CD14-positive monocyte (primary cell): ENCODE measurements around the gene TUBGCP5. TPM values are rescaled to one million over a fixed set of nuclear protein-coding genes. Genes with fewer than 3 reads are reported as not detected.
A peak's percentile ranks its signal among the peaks of the same experiment; 100 is the strongest.

ENCODE experiments used
- DNase-seq, 3 donors: peaks; one replicate each; pipeline ENCODE4 v3.0.0-alpha.2; 2011 to 2022
- H2AFZ ChIP-seq: 2 replicates; pipeline ENCODE4 v1.6.0; 2012; ENCODE audit warnings: mild to moderate bottlenecking, low read depth, low read length, inconsistent platforms; ENCODE audit not compliant: insufficient read depth, poor library complexity, severe bottlenecking
- H3K27ac ChIP-seq, 2 donors: 1 replicate in 1 of 2; 2 replicates in 1 of 2; pipeline ENCODE4 v1.5.1; 2012 to 2013; ENCODE audit warnings: low read length in 2 of 2, control low read depth in 1 of 2, inconsistent platforms in 1 of 2, low read depth in 1 of 2, mild to moderate bottlenecking in 1 of 2
- H3K27me3 ChIP-seq, 2 donors: one replicate each; pipeline versions ENCODE4 v1.6.0 to v1.6.1; 2011 to 2013; ENCODE audit warnings: low read length in 2 of 2; ENCODE audit not compliant: control insufficient read depth in 2 of 2, insufficient read depth in 2 of 2
- H3K36me3 ChIP-seq, 2 donors: replicated peaks in 1 of 2; 1 replicate in 1 of 2; 2 replicates in 1 of 2; pipeline versions ENCODE4 v1.5.1 to v1.6.1; 2012 to 2013; ENCODE audit warnings: low read length in 2 of 2, control low read depth in 1 of 2, inconsistent platforms in 1 of 2, mild to moderate bottlenecking in 1 of 2; ENCODE audit not compliant: insufficient read depth in 2 of 2, control insufficient read depth in 1 of 2
- H3K4me1 ChIP-seq, 2 donors: 1 replicate in 1 of 2; 2 replicates in 1 of 2; pipeline versions ENCODE4 v1.5.1 to v1.6.1; 2012 to 2013; ENCODE audit warnings: low read length in 2 of 2, control low read depth in 1 of 2, inconsistent platforms in 1 of 2, mild to moderate bottlenecking in 1 of 2, moderate library complexity in 1 of 2; ENCODE audit not compliant: insufficient read depth in 2 of 2, control insufficient read depth in 1 of 2
- H3K4me2 ChIP-seq: replicated peaks from 2 replicates; pipeline ENCODE3; 2012; ENCODE audit warnings: low read length, moderate library complexity, mild to moderate bottlenecking; ENCODE audit not compliant: poor library complexity, severe bottlenecking; ENCODE audit errors: extremely low read depth
- H3K4me3 ChIP-seq, 3 experiments: fragments of 200-600 bp in 1 of 3; sonication (generic) in 1 of 3; replicated peaks in 1 of 3; 1 replicate in 2 of 3; 2 replicates in 1 of 3; pipeline ENCODE4 v1.5.1; 2011 to 2013; ENCODE audit warnings: low read length in 3 of 3, mild to moderate bottlenecking in 3 of 3, control low read depth in 2 of 3, low read depth in 2 of 3, inconsistent platforms in 1 of 3, moderate library complexity in 1 of 3
- H3K79me2 ChIP-seq: 2 replicates; pipeline ENCODE4 v1.6.0; 2012; ENCODE audit warnings: mild to moderate bottlenecking, control low read depth, inconsistent platforms, low read length, moderate library complexity; ENCODE audit not compliant: insufficient read depth
- H3K9ac ChIP-seq: 2 replicates; pipeline ENCODE4 v1.6.0; 2017; ENCODE audit warnings: low read length, mild to moderate bottlenecking; ENCODE audit not compliant: insufficient read depth, poor library complexity, severe bottlenecking
- H3K9me3 ChIP-seq, 2 donors: replicated peaks in 1 of 2; 1 replicate in 1 of 2; 2 replicates in 1 of 2; pipeline versions ENCODE4 v1.5.1 to v1.6.1; 2012 to 2013; ENCODE audit warnings: low read length in 2 of 2, control low read depth in 1 of 2; ENCODE audit not compliant: control insufficient read depth in 1 of 2, insufficient read depth in 1 of 2
- H4K20me1 ChIP-seq: 2 replicates; pipeline ENCODE4 v1.6.0; 2012; ENCODE audit warnings: mild to moderate bottlenecking, low read length, control low read depth, moderate library complexity; ENCODE audit not compliant: insufficient read depth
- H3K27ac Mint-ChIP-seq, 7 donors: one replicate each; pipeline ENCODE4 v1.8.0; 2020; ENCODE audit warnings: mild to moderate bottlenecking in 7 of 7, mixed read lengths in 7 of 7, moderate library complexity in 6 of 7, inconsistent platforms in 2 of 7
- H3K27me3 Mint-ChIP-seq, 3 donors: one replicate each; pipeline ENCODE4 v1.8.0; 2021 to 2022; ENCODE audit warnings: low read depth in 3 of 3, mild to moderate bottlenecking in 3 of 3, mixed read lengths in 3 of 3, moderate library complexity in 3 of 3, inconsistent platforms in 1 of 3
- H3K36me3 Mint-ChIP-seq, 2 donors: one replicate each; pipeline ENCODE4 v1.8.0; 2020; ENCODE audit warnings: mixed read lengths in 2 of 2, inconsistent platforms in 1 of 2, mild to moderate bottlenecking in 1 of 2
- H3K4me1 Mint-ChIP-seq: one replicate; pipeline ENCODE4 v1.8.0; 2020; ENCODE audit warnings: mild to moderate bottlenecking, mixed read lengths
- H3K4me3 Mint-ChIP-seq, 2 donors: one replicate each; pipeline ENCODE4 v1.8.0; 2020; ENCODE audit warnings: mild to moderate bottlenecking in 2 of 2, mixed read lengths in 2 of 2, moderate library complexity in 1 of 2
- H3K9me3 Mint-ChIP-seq, 7 donors: one replicate each; pipeline ENCODE4 v1.8.0; 2020 to 2022; ENCODE audit warnings: mixed read lengths in 7 of 7, mild to moderate bottlenecking in 6 of 7, moderate library complexity in 6 of 7, inconsistent platforms in 2 of 7
- WGBS: methylation state at CpG from one replicate; pipeline ENCODE4 v1.1.5; 2013; ENCODE audit warnings: missing lambda C conversion rate; ENCODE audit not compliant: insufficient coverage; 5-methylcytosine and 5-hydroxymethylcytosine counted together
- intact Hi-C, 2 donors: fragments of 100-400 bp; cut with micrococcal nuclease; formaldehyde crosslinking; loops; one replicate each; pipeline versions ENCODE4 v1.15.0 to v1.15.1; 2023
- polyA plus RNA-seq, 3 donors: library from polyadenylated mRNA; depleted of rRNA in 1 of 3; unstranded in 2 of 3; stranded (reverse) in 1 of 3; fragments of 300-500 nt in 2 of 3; fragments of >200 nt in 1 of 3; fragmentation: Illumina TruSeq in 2 of 3; gene quantifications; 1 replicate in 2 of 3; 2 replicates in 1 of 3; pipeline ENCODE4 v1.2.3, GENCODE V29; 2012 to 2021
- TF ChIP-seq, protein P1 (sequence below): fragments of 200-600 bp; IDR thresholded peaks from one replicate; pipeline ENCODE4 v1.8.0; 2022; ENCODE audit warnings: antibody characterized with exemption, mild to moderate bottlenecking

TUBGCP5 gene
- polyA plus RNA-seq, 3 donors: 1.4 to 5.8 (median 1.8) TPM

DNA sequence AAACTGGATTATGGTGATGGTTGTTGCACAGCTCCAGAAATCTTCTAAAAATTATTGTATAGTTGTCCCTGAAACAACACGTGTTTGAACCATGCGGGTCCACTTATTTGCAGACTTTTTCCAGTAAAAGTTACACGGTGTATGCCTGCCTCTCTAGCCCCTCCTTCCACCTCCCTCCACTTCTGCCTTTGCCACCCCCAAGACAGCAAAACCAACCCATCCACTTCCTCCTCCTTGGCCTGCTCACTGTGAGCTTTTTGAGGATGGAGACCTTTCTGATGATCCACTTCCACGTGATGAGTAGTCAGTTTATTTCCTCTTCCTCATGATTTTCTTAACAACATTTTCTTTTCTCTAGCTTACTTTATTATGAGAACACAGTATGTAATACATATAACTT, 64.6 kb downstream of the TUBGCP5 start:
- Histone ChIP-seq H3K79me2 (peaks cover 94% of the 10 kb centered on the region), H3K4me2 (peak overlapping the region; percentile 49), H3K9ac (no peak overlapping the region), H3K27ac (peak overlapping the region; percentile 78 to 81), H3K4me1 (peaks cover 37 to 42% of the 10 kb centered on the region in 2 donors), H3K4me3 (peak overlapping the region in 1 of 3 experiments; percentile 35), H4K20me1 (peaks cover 86% of the 10 kb centered on the region), H2AFZ (no peak overlapping the region), H3K9me3 (no peaks in the 10 kb centered on the region), H3K27me3 (no peaks in the 10 kb centered on the region), H3K36me3 (no peaks in the 10 kb centered on the region)
- TF ChIP-seq, protein P1, sequence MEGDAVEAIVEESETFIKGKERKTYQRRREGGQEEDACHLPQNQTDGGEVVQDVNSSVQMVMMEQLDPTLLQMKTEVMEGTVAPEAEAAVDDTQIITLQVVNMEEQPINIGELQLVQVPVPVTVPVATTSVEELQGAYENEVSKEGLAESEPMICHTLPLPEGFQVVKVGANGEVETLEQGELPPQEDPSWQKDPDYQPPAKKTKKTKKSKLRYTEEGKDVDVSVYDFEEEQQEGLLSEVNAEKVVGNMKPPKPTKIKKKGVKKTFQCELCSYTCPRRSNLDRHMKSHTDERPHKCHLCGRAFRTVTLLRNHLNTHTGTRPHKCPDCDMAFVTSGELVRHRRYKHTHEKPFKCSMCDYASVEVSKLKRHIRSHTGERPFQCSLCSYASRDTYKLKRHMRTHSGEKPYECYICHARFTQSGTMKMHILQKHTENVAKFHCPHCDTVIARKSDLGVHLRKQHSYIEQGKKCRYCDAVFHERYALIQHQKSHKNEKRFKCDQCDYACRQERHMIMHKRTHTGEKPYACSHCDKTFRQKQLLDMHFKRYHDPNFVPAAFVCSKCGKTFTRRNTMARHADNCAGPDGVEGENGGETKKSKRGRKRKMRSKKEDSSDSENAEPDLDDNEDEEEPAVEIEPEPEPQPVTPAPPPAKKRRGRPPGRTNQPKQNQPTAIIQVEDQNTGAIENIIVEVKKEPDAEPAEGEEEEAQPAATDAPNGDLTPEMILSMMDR: no peak
- Mint-ChIP-seq H3K4me1 (peaks cover 50% of the 10 kb centered on the region), H3K4me3 (peak overlapping the region; percentile 8 to 67), H3K36me3 (peaks cover 3 to 6% of the 10 kb centered on the region in 2 donors), H3K27ac (peak overlapping the region; percentile 76 to 92 (median 85)), H3K27me3 (peaks cover 6 to 13% (median 8%) of the 10 kb centered on the region in 3 donors), H3K9me3 (peaks cover 0 to 4% (median 0%) of the 10 kb centered on the region in 7 donors)
- intact Hi-C loops: loop anchor here in 1 of 2 donors (5.0 kb wide), 1 partner anchor 63 kb away; the partner anchor contains the start of gene TUBGCP5
- peak; percentile 79 to 91 (median 79) for DNase-seq
- WGBS: 0% methylated on average over 1 of the region's 4 CpGs

DNA sequence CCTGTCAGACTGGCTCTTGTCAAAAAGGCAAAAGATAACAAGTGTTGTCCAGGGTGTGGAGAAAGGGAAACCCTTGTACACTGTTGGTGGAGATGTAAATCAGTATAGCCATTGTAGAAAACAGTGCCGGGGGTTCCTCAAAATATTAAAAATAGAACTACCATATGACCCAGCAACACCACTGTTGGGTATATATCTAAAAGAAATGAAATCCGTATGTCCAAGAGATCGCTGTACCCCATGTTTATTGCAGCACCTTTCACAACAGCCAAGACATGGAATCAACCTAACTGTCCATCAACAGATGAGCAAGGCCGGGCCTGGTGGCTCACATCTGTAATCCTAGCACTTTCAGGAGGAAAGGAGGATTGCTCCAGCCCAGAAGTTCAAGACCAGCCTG, 65.4 kb downstream of the TUBGCP5 start:
- no peaks in the 10 kb centered on the region for H3K36me3 ChIP-seq
- 83% methylated on average over 1 of the region's 4 CpGs for WGBS
- H4K20me1 ChIP-seq: peaks cover 86% of the 10 kb centered on the region
- peaks cover 35 to 37% of the 10 kb centered on the region in 2 donors for H3K4me1 ChIP-seq
- H3K4me3 Mint-ChIP-seq: no peak overlapping the region
- H3K27me3 ChIP-seq: no peaks in the 10 kb centered on the region
- H3K9ac ChIP-seq: no peak overlapping the region
- H2AFZ ChIP-seq: no peak overlapping the region
- intact Hi-C loops: no loop called here
- no peak overlapping the region for H3K4me2 ChIP-seq
- peaks cover 0 to 6% (median 0%) of the 10 kb centered on the region in 7 donors for H3K9me3 Mint-ChIP-seq
- H3K36me3 Mint-ChIP-seq: peaks cover 3 to 10% of the 10 kb centered on the region in 2 donors
- H3K9me3 ChIP-seq: no peaks in the 10 kb centered on the region
- peak overlapping the region in 5 of 7 donors; percentile 8 to 83 (median 23) for H3K27ac Mint-ChIP-seq
- TF ChIP-seq, protein P1: no peak
- no peak for DNase-seq
- peaks cover 94% of the 10 kb centered on the region for H3K79me2 ChIP-seq
- H3K27ac ChIP-seq: peak overlapping the region; percentile 78 to 81
- peaks cover 2 to 9% (median 6%) of the 10 kb centered on the region in 3 donors for H3K27me3 Mint-ChIP-seq
- no peak overlapping the region for H3K4me3 ChIP-seq
- peaks cover 43% of the 10 kb centered on the region for H3K4me1 Mint-ChIP-seq
